Measurements from ENCODE around the gene PCDHB9.
"Not testable (repeated sequence)": the region's sequence is repeated elsewhere in the genome, so short reads cannot be mapped to it uniquely, and the experiment has no call there.

Gene PCDHB9

GRCh38 chr5:141186897-141187512 lies at the start of gene PCDHB9:
PCDHB9 (plus strand) TSS chr5:141187161; CDS start chr5:141187319, 158 bp downstream.
- H3K27me3 ChIP-seq (ENCODE audit: control insufficient read depth in 5 of 5, insufficient read depth in 4 of 5, low read length in 5 of 5): peaks cover 0 to 6% (median 0%) of the 10 kb centered on the region in 5 donors
- no peaks in the 10 kb centered on the region for H3K36me3 ChIP-seq (ENCODE audit: control insufficient read depth in 5 of 5, insufficient read depth in 5 of 5, low read length in 5 of 5)
- H3K9ac ChIP-seq (ENCODE audit: low read length in 5 of 5): no peak within 1 kb of the TSS
- H3K27ac ChIP-seq (ENCODE audit: low read depth, low read length): no peak within 1 kb of the TSS
- peak within 1 kb of the TSS; percentile 15 to 53 (median 42) for H3K4me3 ChIP-seq (ENCODE audit: low read depth in 1 of 5, low read length in 5 of 5)
- H3K4me1 ChIP-seq (ENCODE audit: control insufficient read depth in 5 of 5, insufficient read depth in 5 of 5, low read length in 5 of 5): peaks cover 0 to 11% (median 4%) of the 10 kb centered on the region in 5 donors
- peaks cover 5 to 42% (median 19%) of the 10 kb centered on the region in 5 donors for H3K9me3 ChIP-seq (ENCODE audit: control insufficient read depth in 5 of 5, low read length in 5 of 5)

DNA sequence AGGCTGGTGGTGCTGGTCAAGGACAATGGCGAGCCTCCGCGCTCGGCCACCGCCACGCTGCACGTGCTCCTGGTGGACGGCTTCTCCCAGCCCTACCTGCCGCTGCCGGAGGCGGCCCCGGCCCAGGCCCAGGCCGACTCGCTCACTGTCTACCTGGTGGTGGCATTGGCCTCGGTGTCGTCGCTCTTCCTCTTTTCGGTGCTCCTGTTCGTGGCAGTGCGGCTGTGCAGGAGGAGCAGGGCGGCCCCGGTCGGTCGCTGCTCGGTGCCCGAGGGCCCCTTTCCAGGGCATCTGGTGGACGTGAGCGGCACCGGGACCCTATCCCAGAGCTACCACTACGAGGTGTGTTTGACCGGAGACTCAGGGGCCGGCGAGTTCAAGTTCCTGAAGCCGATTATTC lies 49.6 kb upstream of the PCDHB9 start:
- H3K27me3 ChIP-seq (ENCODE audit: control insufficient read depth in 5 of 5, insufficient read depth in 4 of 5, low read length in 5 of 5); H3K4me1 ChIP-seq (ENCODE audit: control insufficient read depth in 5 of 5, insufficient read depth in 5 of 5, low read length in 5 of 5); H3K9ac ChIP-seq (ENCODE audit: low read length in 5 of 5); H3K36me3 ChIP-seq (ENCODE audit: control insufficient read depth in 5 of 5, insufficient read depth in 5 of 5, low read length in 5 of 5); H3K4me3 ChIP-seq (ENCODE audit: low read depth in 1 of 5, low read length in 5 of 5); H3K27ac ChIP-seq (ENCODE audit: low read depth, low read length): not testable (repeated sequence)
- H3K9me3 ChIP-seq (ENCODE audit: control insufficient read depth in 5 of 5, low read length in 5 of 5): peaks cover 18 to 56% (median 50%) of the 10 kb centered on the region in 5 donors

- Histone ChIP-seq H3K4me1 (ENCODE audit: control insufficient read depth in 5 of 5, insufficient read depth in 5 of 5, low read length in 5 of 5) (peaks cover 0 to 2% (median 0%) of the 10 kb centered on the region in 5 donors), H3K36me3 (ENCODE audit: control insufficient read depth in 5 of 5, insufficient read depth in 5 of 5, low read length in 5 of 5) (no peaks in the 10 kb centered on the region), H3K4me3 (ENCODE audit: low read depth in 1 of 5, low read length in 5 of 5) (peak within 1 kb of the TSS; percentile 0 to 53 (median 20)), H3K9ac (ENCODE audit: low read length in 5 of 5) (no peak within 1 kb of the TSS), H3K27ac (ENCODE audit: low read depth, low read length) (no peak within 1 kb of the TSS), H3K27me3 (ENCODE audit: control insufficient read depth in 5 of 5, insufficient read depth in 4 of 5, low read length in 5 of 5) (peaks cover 0 to 9% (median 3%) of the 10 kb centered on the region in 5 donors), H3K9me3 (ENCODE audit: control insufficient read depth in 5 of 5, low read length in 5 of 5) (peaks cover 14 to 34% (median 24%) of the 10 kb centered on the region in 5 donors)
Measured at GRCh38 chr5:141149812-141150211, 37.1 kb upstream of the PCDHB9 start, which contains the start of gene PCDHB6. PCDHB6 (plus strand) TSS chr5:141150057; CDS start chr5:141150258, 201 bp downstream.

DNA sequence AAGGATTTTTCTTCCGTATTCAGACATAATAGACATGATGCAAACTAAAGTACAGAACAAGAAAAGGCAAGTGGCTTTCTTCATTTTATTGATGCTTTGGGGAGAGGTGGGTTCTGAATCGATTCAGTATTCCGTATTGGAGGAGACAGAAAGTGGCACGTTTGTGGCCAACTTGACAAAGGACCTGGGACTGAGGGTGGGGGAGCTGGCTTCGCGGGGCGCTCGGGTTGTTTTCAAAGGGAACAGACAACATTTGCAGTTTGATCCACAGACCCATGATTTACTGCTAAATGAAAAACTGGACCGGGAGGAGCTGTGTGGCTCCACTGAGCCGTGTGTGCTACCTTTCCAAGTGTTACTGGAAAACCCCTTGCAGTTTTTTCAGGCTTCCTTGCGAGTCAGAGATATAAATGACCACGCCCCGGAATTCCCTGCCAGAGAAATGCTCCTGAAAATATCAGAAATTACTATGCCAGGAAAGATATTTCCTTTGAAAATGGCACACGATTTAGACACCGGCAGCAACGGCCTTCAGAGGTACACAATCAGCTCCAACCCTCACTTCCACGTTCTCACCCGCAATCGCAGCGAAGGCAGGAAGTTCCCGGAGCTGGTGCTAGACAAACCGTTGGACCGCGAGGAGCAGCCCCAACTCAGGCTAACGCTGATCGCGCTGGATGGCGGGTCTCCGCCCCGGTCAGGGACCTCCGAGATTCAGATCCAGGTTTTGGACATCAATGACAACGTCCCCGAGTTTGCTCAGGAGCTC lies 36.6 kb upstream of the PCDHB9 start:
- Histone ChIP-seq H3K4me3 (ENCODE audit: low read depth in 1 of 5, low read length in 5 of 5) (peak overlapping the region; percentile 0 to 53 (median 20)), H3K9me3 (ENCODE audit: control insufficient read depth in 5 of 5, low read length in 5 of 5) (peaks cover 14 to 35% (median 26%) of the 10 kb centered on the region in 5 donors), H3K36me3 (ENCODE audit: control insufficient read depth in 5 of 5, insufficient read depth in 5 of 5, low read length in 5 of 5) (no peaks in the 10 kb centered on the region), H3K27ac (ENCODE audit: low read depth, low read length) (no peak overlapping the region), H3K27me3 (ENCODE audit: control insufficient read depth in 5 of 5, insufficient read depth in 4 of 5, low read length in 5 of 5) (peaks cover 0 to 9% (median 3%) of the 10 kb centered on the region in 5 donors), H3K4me1 (ENCODE audit: control insufficient read depth in 5 of 5, insufficient read depth in 5 of 5, low read length in 5 of 5) (peaks cover 0 to 2% (median 0%) of the 10 kb centered on the region in 5 donors), H3K9ac (ENCODE audit: low read length in 5 of 5) (no peak overlapping the region)

GRCh38 chr5:141150993-141151325 lies 36.0 kb upstream of the PCDHB9 start:
- Histone ChIP-seq H3K36me3 (ENCODE audit: control insufficient read depth in 5 of 5, insufficient read depth in 5 of 5, low read length in 5 of 5) (no peaks in the 10 kb centered on the region), H3K27me3 (ENCODE audit: control insufficient read depth in 5 of 5, insufficient read depth in 4 of 5, low read length in 5 of 5) (peaks cover 0 to 9% (median 3%) of the 10 kb centered on the region in 5 donors), H3K9ac (ENCODE audit: low read length in 5 of 5) (no peak overlapping the region), H3K4me1 (ENCODE audit: control insufficient read depth in 5 of 5, insufficient read depth in 5 of 5, low read length in 5 of 5) (peaks cover 0 to 2% (median 0%) of the 10 kb centered on the region in 5 donors), H3K27ac (ENCODE audit: low read depth, low read length) (no peak overlapping the region), H3K4me3 (ENCODE audit: low read depth in 1 of 5, low read length in 5 of 5) (peak overlapping the region in 3 of 5 donors; percentile 13 to 53 (median 20)), H3K9me3 (ENCODE audit: control insufficient read depth in 5 of 5, low read length in 5 of 5) (peaks cover 14 to 40% (median 32%) of the 10 kb centered on the region in 5 donors)

DNA sequence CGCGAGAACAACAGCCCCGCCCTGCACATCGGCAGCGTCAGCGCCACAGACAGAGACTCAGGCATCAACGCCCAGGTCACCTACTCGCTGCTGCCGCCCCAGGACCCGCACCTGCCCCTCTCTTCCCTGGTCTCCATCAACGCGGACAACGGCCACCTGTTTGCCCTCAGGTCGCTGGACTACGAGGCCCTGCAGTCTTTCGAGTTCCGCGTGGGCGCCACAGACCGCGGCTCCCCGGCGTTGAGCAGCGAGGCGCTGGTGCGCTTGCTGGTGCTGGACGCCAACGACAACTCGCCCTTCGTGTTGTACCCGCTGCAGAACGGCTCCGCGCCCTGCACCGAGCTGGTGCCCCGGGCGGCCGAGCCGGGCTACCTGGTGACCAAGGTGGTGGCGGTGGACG lies 35.3 kb upstream of the PCDHB9 start:
- peaks cover 0 to 11% (median 3%) of the 10 kb centered on the region in 5 donors for H3K27me3 ChIP-seq (ENCODE audit: control insufficient read depth in 5 of 5, insufficient read depth in 4 of 5, low read length in 5 of 5)
- H3K4me1 ChIP-seq (ENCODE audit: control insufficient read depth in 5 of 5, insufficient read depth in 5 of 5, low read length in 5 of 5); H3K27ac ChIP-seq (ENCODE audit: low read depth, low read length); H3K36me3 ChIP-seq (ENCODE audit: control insufficient read depth in 5 of 5, insufficient read depth in 5 of 5, low read length in 5 of 5); H3K9ac ChIP-seq (ENCODE audit: low read length in 5 of 5); H3K4me3 ChIP-seq (ENCODE audit: low read depth in 1 of 5, low read length in 5 of 5): not testable (repeated sequence)
- peaks cover 15 to 47% (median 39%) of the 10 kb centered on the region in 5 donors for H3K9me3 ChIP-seq (ENCODE audit: control insufficient read depth in 5 of 5, low read length in 5 of 5)

- not testable (repeated sequence) for H3K4me3 ChIP-seq (ENCODE audit: low read depth in 1 of 5, low read length in 5 of 5); H3K4me1 ChIP-seq (ENCODE audit: control insufficient read depth in 5 of 5, insufficient read depth in 5 of 5, low read length in 5 of 5); H3K27ac ChIP-seq (ENCODE audit: low read depth, low read length); H3K36me3 ChIP-seq (ENCODE audit: control insufficient read depth in 5 of 5, insufficient read depth in 5 of 5, low read length in 5 of 5); H3K9ac ChIP-seq (ENCODE audit: low read length in 5 of 5)
- H3K9me3 ChIP-seq (ENCODE audit: control insufficient read depth in 5 of 5, low read length in 5 of 5): peaks cover 13 to 52% (median 40%) of the 10 kb centered on the region in 5 donors
- peaks cover 0 to 12% (median 3%) of the 10 kb centered on the region in 5 donors for H3K27me3 ChIP-seq (ENCODE audit: control insufficient read depth in 5 of 5, insufficient read depth in 4 of 5, low read length in 5 of 5)
Measured at GRCh38 chr5:141152096-141152495, 34.9 kb upstream of the PCDHB9 start.

- Histone ChIP-seq H3K9me3 (ENCODE audit: control insufficient read depth in 5 of 5, low read length in 5 of 5) (peaks cover 13 to 43% (median 38%) of the 10 kb centered on the region in 5 donors), H3K27ac (ENCODE audit: low read depth, low read length) (no peak overlapping the region), H3K27me3 (ENCODE audit: control insufficient read depth in 5 of 5, insufficient read depth in 4 of 5, low read length in 5 of 5) (peaks cover 0 to 10% (median 3%) of the 10 kb centered on the region in 5 donors), H3K9ac (ENCODE audit: low read length in 5 of 5) (no peak overlapping the region), H3K36me3 (ENCODE audit: control insufficient read depth in 5 of 5, insufficient read depth in 5 of 5, low read length in 5 of 5) (no peaks in the 10 kb centered on the region), H3K4me3 (ENCODE audit: low read depth in 1 of 5, low read length in 5 of 5) (peak overlapping the region in 2 of 5 donors; percentile 7 to 21), H3K4me1 (ENCODE audit: control insufficient read depth in 5 of 5, insufficient read depth in 5 of 5, low read length in 5 of 5) (no peaks in the 10 kb centered on the region)
Measured at GRCh38 chr5:141155540-141156374, 31.2 kb upstream of the PCDHB9 start.

GRCh38 chr5:141157356-141157755 lies 29.6 kb upstream of the PCDHB9 start:
- H3K4me3 ChIP-seq (ENCODE audit: low read depth in 1 of 5, low read length in 5 of 5); H3K36me3 ChIP-seq (ENCODE audit: control insufficient read depth in 5 of 5, insufficient read depth in 5 of 5, low read length in 5 of 5); H3K4me1 ChIP-seq (ENCODE audit: control insufficient read depth in 5 of 5, insufficient read depth in 5 of 5, low read length in 5 of 5); H3K27me3 ChIP-seq (ENCODE audit: control insufficient read depth in 5 of 5, insufficient read depth in 4 of 5, low read length in 5 of 5); H3K27ac ChIP-seq (ENCODE audit: low read depth, low read length); H3K9ac ChIP-seq (ENCODE audit: low read length in 5 of 5): not testable (repeated sequence)
- H3K9me3 ChIP-seq (ENCODE audit: control insufficient read depth in 5 of 5, low read length in 5 of 5): peaks cover 13 to 30% (median 24%) of the 10 kb centered on the region in 5 donors

All from subcutaneous abdominal adipose tissue (tissue), 5 donors.